ENCODE results near the gene CFAP97D1.
A peak's percentile ranks its signal among the peaks of the same experiment; 100 is the strongest.

The CFAP97D1 gene

DNA sequence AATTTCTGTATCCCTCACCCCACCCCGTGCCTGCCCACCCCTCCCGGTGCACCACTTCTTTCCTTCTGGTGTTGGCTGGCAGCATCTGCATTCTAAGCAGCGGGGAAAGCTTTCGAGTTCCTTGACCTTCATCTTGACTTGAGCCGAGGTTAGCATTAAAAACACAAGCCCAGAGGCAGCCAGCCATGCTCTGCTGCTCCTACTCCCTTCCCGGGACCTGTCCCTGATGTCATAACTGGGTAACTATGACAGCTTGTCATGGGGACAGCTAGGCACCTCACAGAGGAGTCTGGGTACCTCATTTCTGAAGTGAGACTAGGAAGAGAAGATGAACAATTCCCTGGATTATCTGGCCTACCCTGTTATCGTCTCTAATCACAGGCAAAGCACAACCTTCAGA, at the start of gene CFAP97D1:
Gene CFAP97D1, plus strand, starts transcription at position 301 of the 400 bp plus-strand sequence. Its CDS starts 28 bp downstream, at position 329.
- DNase-seq: no peak

DNA sequence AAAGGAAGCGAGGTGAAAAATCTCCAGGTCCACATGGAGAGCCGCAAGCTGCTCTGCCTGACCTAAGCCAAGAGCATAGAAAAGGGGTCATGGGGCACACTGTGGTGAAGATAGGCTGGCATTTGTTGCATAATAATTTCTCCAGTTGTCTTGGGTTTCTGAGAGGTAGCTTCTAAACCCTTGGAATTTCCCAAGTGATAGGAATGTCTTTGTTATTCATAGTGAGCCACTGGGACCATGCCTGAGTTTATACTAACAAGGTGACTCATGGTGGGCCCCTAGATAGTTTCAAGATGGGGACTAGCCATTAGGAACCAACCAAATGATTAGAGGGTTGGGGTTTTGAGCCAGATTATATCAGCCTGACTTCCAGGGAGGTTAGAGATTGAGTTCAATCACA, 47.3 kb upstream of the CFAP97D1 start:
- DNase-seq: no peak

DNA sequence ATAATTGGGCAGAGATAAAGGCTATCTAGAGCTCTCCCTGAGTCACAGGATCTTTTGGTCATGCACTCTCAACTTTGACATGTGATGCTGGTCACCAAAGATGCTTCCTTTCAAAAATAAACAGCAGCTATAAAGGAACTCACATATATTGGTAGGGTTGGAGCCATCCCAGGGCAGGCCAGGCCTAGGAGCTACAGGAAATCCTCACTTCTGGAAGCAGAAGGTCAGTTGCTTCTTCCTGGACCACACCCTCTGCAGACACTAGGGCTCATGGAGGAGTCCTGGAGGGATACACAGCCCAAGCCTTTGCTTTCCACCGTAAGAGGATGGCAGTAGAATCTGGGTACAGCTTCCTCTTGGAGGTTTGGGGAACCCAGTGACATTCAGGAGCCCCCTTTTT, 46.3 kb upstream of the CFAP97D1 start:
- DNase-seq: no peak

DNA sequence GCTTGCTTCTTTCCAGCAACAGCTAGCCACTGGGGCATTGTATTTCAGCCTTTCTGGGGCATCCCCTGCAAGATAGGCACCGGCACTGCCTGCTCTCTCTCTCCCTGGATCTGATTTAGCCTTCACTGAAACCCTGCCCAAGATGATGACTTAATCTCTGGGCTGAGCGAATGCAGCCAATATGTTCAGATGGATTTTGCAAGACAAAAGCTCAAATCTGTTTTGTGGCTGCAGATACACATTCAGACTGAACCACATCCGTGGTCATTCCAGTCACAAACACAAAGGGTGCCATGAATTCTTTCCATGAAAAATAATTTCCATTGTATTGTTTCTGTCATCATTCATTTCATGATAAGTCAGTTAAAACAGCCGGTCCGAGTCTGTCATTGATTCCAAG, 45.9 kb upstream of the CFAP97D1 start:
- no peak for DNase-seq

DNA sequence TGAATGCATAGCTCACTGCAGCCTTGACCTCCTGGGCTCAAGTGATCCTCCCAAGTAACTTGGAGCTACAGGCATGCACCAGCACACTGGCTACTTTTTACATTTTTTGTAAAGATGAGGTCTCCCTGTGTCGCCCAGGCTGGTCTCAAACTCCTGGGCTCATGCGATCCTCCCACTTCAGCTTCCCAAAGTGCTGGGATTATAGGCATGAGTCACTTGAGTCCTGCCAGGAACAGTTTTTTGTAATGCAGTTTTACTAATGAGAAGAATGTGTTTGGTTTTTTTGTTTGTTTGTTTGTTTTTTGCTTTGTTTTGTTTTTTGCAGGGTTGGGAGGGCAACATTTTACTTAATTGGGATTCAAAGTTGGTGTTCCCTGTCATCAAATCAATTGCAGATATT, 43.8 kb upstream of the CFAP97D1 start:
- DNase-seq: no peak

DNA sequence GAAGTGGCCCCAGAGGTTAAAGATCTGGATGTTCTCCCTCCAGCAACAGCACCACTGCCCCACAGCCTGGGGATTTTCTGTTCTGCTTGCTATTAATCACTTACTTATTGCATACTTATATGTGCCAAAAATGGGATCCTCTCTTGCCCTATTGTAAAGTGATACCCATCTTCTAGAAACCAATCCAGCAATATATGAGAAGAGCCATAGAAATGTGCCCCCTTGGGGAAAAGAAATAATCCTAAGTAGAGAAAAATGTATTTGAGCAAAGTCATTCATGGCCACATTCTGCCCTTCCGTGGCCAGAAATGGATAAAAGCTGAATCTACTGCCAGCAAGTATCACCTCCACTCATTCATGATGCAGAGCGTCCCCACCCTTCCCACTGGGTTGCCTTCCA, 42.5 kb upstream of the CFAP97D1 start:
- no peak for DNase-seq

DNA sequence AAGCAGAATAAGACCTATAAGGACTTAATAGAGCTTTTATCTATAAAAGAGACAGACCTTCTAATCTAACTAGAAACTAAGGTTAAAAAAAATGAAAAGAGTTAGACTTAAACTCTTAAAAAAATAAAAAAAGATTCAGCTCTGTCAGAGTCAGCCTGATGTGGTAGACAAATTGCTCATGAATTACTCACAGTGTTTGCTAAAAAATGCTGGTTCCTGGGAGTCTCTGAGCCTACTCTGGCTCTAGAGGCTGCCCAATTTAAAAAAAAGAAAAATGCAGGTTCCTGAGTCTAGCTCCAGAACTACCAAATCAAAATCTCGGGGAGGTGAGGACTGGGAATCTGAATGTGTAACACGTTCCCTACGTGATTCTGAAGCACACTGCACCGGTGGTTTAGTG, 39.7 kb upstream of the CFAP97D1 start:
- DNase-seq: no peak

DNA sequence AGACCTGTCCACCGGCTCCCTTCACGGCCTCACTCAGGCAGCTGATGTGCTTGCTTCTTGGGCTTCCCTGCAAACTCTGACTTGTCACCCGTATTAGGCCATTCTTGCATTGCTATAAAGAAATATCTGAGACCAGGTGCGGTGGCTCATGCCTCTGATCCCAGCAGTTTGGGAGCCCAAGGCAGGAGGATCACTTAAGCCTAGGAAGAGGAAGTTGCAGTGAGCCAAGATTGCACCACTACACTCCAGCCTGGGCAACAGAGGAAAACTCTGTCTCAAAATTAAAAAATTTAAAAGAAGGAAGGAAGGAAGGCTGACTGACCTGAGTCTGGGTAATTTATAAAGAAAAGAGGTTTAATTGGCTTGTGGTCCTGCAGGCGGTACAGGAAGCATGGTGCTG, 38.6 kb upstream of the CFAP97D1 start:
- DNase-seq: no peak

DNA sequence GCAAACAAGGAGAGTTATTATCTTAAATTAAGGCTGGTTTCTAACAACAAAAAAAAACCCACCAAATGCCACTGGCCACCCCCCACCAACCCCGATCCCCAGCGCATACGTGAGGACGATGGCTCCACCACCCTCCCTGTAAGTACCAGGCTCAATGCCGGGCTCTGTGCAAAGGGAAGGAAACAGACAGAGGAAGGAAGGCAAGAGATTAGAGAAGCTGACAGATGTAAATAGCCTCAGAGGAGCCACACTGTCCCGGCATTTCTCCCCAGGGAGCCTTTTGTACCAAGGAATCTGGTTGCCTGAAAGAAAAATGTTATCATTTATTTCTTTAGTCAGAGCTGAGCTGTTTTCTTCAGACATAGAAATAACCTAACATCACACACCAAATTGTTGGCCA, 34.7 kb upstream of the CFAP97D1 start:
- no peak for DNase-seq

DNA sequence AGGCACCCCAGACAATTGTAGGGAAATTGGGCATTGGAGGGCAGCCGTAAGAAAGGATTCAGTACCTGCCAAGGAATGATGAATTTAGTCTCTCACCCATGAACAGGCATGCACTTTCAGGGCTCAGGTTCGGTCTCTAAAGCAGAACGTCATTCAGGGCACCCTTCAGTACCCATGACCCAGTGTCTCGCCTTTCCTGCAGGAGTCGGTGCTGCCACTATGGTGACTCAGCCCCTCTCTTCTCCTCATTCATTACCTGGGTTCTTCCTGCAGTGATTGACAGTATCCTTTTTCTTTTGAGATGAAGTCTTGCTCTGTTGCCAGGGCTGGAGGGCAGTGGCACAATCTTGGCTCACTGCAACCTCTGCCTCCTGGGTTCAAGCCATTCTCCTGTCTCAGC, 30.1 kb upstream of the CFAP97D1 start:
- no peak for DNase-seq

DNA sequence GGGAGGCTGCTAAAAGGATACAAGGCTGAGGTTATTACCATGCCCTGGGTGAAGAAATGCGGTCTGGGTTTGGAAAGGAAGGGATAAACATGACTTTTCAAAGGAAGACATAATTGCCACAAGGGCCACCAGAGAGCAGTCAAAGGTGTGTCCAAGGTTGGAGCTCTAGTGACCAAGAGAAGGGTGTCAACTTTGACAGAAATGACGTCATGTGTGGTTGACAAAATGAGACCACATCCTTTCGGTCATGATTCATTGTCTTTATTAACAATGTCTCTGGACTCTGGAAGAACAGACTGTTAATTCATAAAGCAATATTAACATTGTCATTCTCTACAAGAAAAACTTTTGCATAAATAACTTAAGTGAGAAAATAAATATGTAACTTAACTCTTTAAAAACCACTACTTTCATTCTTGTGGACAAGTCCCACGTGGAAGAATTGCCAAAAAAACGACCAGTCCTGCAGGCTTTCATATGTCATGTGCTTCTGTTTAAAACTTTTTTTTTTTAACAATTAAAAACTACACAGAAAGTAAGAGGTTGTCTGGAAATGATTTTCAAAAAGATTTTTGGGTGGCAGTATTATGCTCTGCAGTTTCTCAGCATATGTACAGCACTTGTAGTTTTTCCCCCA, 26.6 kb upstream of the CFAP97D1 start:
- DNase-seq: no peak

DNA sequence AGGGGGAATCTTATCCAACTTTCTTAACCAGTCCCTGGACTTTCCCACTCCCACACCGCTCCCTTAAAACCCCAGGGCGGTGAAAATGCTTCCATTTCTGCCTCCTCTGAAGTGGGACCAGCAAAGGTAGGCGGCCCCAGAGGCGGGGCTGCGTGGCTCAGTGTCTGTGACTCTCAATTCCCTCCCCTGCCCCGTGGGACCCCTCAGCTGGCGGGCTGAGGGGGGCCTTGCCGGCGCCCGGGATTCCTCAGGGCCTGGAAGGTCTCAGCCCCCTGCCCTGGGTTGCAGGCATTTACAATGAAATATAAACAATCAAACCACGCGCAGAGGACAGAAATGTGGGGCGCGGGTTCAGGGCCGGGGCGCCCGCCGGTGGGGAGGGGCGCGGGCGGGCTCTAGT, 25.3 kb upstream of the CFAP97D1 start:
- DNase-seq: no peak

DNA sequence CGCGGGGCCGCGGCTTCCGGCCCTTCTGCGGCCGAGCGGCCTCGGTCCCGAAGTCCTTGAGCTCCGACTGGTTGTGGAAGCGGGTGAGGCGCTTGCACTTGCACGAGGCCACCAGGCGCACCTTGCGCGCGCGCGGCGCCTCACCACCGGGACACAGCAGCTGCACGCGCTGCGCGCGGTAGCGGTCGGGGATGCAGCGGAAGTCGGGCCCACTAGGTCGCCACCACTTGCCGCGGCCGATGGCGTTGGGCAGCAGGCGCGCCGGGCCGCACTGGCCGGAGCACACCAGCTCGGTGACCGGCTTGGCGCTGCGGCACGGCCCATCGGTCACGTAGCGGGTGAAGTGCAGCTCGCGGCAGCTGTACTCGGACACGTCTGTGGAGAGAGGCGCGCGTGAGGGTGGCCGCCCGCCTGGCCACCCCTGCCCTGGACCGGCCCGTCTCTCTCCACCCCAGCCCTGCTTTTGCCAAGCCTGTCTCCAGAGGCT, 24.8 kb upstream of the CFAP97D1 start:
- peak; percentile 60 for DNase-seq

DNA sequence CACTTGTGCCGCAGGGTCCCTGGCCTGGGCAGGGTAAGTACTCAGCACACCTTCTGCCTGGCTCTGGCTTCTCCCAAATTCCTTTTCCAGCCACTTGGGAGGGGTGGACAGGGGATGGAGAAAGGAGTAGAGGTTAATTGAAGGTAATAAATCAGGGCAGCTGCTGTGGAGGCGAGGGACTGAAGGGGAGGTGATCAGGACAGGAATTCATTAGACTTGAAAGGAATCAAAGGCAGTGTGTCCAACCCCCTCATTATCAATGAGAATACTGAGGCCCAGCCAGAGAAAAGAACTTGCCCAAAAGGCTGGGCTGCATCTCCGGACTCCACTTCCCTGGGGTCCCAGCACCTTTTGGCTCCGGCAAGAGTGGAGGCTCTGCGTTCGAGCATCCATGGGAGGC, 24.0 kb upstream of the CFAP97D1 start:
- DNase-seq: no peak

DNA sequence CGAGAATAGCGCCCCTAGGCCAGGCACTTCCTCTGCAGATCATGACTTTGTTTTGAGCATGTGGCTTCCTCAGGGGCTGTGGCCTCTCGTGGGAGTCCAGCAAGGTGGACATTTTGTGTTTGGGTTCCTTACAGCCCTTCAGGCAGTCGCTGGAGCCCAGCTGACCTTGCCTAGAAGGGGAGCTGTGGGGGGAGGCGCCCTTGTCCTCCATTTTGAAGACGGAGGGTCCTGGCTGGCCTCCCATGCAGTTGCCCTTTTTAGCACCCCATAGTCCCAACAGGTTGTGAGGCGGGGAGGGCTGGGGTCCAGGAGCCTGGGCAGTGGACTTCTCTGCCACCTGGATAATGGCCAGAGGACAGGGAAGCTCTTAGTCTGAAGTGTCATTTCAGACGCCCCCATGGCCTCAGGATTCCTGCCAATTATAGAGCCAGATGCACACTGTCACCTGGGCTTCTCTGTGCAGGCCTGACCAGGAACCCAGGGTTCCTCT, 23.0 kb upstream of the CFAP97D1 start:
- DNase-seq: no peak

DNA sequence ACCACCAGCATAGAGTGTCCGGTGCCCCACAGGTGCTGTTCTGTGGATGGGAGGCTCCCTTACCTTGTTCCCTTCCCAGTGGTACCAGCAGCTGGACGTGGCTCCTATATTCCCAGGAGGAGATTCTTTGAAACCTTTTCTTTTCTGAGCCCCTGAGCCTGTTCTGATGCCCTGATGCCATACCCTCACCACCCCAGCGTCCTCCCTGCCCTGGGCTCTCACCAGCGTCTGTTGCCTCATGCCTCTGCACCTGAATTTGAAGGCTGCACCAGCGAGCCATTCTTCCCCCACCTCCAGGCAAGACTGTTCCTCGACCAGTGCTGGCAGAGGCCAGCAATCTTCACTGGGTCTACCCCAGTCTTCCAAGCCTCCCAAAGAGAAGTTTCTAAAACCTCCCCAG, 22.1 kb upstream of the CFAP97D1 start:
- no peak for DNase-seq

DNA sequence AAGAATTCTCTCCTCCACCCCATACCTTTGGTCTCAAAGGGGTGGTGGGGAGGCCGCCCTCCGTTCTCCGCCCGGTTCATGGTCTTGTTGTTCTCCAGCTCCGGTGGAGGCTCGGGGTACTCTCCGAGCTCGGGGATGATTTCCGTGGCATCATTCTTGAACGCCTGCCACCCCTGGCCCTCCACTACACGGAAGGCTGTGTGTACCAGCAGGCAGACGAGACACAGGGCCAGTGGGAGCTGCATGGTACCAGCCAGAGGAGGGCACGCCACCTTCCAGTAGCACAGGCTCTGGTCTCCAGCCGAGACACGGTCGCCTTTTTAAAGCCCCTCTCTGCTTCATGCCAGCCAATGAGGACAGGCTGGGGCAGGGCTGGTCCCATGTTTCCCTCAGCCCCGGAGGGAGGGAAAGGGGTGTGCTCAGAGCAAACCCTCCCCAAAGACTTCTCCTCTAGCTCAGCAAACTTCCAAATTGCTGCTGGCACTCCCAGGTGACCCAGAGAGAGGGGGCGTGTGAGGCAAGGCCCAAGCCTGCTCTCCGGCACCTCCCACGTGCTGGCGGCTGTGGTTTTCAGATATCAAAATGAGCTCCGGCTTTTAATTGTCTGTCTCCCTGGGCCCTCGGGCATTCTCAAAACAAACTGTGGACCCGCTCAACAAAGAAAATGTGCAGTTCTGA, 21.6 kb upstream of the CFAP97D1 start, which contains the start of gene SOST:
Gene SOST, minus strand, starts transcription at position 295 of the 678 bp plus-strand sequence. Its CDS starts 50 bp downstream, at position 245.
- DNase-seq: no peak

DNA sequence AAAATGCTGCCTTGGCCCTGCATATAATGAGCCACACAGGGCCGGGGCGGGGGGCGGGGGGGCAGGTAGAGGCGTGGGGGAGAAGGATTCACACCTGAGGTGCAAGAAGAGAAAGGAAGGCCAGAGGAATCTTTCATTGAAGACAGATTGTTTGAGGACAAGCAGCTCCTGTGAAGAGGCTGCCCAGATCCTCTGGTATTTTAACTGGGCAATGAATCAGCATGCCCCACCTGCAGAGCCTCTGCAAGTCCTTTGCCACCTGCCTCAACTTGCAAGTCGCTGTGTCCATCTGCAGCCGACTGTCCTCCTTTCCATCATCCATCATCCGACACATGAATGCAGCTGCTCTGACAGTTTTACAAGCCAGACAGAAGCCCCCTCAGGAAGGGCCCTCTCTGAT, 20.4 kb upstream of the CFAP97D1 start:
- no peak for DNase-seq

DNA sequence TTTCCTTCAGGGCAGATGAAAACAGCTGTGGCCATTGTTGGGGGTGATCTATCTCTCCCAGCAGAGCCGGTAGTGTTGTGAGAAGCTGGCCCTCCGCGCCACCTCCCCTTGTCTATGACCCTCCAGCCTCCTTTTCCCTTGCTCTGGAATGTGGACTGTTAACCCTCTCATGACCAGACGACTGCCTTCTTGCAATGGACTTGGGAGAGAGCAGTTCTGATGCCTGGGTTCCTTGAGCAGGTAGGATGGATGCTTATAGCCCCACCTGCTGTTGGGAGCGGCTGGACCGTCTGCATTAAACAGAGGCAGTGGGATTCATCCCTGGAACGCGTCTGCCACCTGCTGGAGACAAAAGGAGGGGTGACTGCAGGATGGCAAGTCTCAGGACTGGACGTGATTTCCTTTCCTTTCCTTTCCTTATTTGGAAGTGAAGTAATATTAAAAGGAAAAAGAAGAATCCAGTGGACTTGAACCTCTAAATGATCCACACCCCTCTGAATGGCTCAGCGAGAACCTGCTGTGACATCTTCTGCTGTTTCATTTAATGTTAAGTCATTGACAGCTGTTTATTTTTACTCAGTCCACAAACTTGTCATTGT, 19.9 kb upstream of the CFAP97D1 start:
- peak; percentile 95 for DNase-seq

DNA sequence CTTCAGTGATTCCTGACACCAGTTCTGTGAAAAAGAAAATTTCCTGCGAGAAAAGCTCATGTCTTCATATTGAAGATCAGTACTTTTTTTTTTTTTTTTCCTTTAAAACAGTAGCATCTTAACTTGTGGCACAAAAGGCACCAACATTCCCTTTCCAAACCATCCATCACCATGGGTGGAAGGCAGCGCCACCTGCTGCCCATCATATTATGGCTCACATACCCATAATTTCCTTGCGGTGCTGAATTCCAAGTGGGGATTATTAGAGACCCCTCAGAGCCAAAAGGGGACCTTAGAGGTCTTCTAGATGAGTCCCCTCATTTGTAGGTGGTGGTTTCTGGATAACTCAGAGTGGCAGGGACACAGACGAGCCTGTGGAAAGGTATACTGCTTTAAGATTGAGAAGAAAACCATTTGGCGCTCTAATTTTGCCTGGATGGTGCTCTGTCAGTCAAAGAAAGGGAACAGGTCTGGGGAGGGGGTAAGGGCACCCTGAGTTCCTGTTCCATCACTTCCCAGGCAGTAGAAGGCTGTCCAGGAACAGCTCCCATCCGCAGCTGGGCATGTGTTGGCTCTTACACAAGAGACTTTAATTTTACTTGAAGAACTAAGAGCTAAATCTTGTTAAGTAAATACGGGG, 13.7 kb upstream of the CFAP97D1 start:
- peak; percentile 73 for DNase-seq

DNA sequence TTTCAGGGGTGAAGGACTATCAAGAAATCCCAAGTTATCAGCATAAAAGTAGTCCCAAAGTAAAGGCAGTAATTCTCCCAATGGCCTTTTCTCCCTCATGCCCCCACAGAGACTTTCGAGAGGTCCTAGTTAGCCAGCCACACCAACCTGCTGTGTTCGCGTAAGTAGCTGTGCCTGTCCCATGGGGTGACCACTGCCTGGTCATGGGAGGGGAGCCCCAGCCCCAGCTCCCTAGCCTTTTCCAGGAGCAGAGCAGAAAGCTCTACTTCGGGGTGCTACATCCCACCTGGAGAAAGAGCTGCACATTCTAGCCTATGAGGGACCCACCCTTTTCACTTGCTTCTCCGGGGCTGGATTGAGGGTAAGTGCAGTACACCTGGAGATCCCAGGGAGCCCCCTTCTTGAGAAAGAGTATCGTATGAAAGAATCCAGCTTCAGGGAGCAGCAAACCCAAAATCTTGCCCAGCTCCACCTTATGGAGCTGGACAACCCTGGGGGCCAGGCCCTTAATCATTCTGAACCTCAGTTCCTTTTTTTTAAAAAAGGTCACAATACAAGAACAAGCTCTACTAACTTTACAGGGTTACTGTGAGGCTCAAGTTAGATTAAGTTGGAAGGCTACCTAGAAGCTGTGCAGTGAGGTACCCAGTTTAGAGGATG, 13.1 kb upstream of the CFAP97D1 start:
- no peak for DNase-seq

DNA sequence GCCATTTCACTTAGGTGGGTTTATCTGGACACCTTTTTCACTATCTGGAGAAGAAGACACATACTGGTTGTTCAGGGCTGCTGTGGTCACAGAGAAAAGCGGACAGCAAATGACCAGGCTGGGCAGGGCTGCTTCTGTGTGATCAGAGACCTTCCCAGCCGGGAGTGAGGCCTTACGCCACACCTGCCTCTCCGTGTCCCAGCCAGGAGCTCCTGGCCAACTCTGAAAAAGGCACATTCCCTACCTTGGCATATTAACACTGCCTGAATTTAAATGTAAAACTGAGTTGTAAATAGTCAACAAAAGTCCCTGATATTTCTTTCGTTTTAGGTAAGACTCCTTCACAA, 12.5 kb upstream of the CFAP97D1 start:
- DNase-seq: no peak

DNA sequence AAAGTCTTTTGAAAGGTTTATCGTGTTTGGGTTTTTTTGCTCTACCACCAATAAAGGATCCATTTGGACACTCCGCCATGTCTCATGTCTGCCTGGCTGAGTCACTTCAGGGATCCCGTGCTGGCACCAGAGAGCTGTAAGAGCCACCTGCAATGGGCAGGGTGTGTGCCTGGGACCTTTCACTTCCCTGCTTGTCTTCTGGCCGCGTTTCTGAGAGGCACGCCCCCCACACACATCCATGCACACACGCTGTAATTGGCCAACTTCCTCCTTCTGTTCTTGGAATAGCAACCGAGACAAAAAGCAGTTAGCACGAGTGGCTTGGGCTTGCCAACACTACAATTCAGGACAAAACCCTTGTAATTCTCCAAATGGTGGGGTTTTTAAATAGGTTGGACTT, 11.9 kb upstream of the CFAP97D1 start:
- DNase-seq: no peak

All from activated CD8-positive, alpha-beta memory T cell treated with anti-CD3 and anti-CD28 coated beads, Interleukin-2, amount 50 U/mL, for 48 hours (primary cell).